Gastroesophageal sphincter (tissue), 4 donors: Measurements from ENCODE around the gene PHOX2B. TPM values are rescaled to one million over a fixed set of nuclear protein-coding genes. Genes with fewer than 3 reads are reported as not detected.

Experiments
- ATAC-seq: fragments of 150-250 bp; one replicate; pipeline ENCODE4 v1.9.1; 2016; ENCODE audit warnings: mild to moderate bottlenecking, moderate library complexity
- H3K27ac ChIP-seq, 4 donors: fragments of 200-600 bp; sonication (generic) in 3 of 4; 1 replicate in 3 of 4; 2 replicates in 1 of 4; pipeline ENCODE4 v1.5.1; 2016 to 2019
- H3K27me3 ChIP-seq: fragments of 200-600 bp; sonication (generic); one replicate; pipeline ENCODE4 v1.5.1; 2019
- H3K36me3 ChIP-seq, 2 donors: fragments of 200-600 bp; sonication (generic); one replicate each; pipeline ENCODE4 v1.5.1; 2019; ENCODE audit warnings: control low read depth in 1 of 2
- H3K4me1 ChIP-seq, 3 donors: fragments of 200-600 bp; sonication (generic); 1 replicate in 2 of 3; 2 replicates in 1 of 3; pipeline ENCODE4 v1.5.1; 2016 to 2019; ENCODE audit warnings: control low read depth in 2 of 3
- H3K4me3 ChIP-seq, 2 donors: fragments of 200-600 bp; sonication (generic); one replicate each; pipeline ENCODE4 v1.5.1; 2019; ENCODE audit warnings: mild to moderate bottlenecking in 1 of 2, moderate library complexity in 1 of 2
- H3K9me3 ChIP-seq, 3 donors: fragments of 200-600 bp; sonication (generic); one replicate each; pipeline ENCODE4 v1.5.1; 2017 to 2019; ENCODE audit warnings: control low read depth in 2 of 3
- EP300 ChIP-seq: sonication (generic); formaldehyde crosslinking; IDR thresholded peaks from one replicate; pipeline ENCODE4 v1.6.1; 2017; ENCODE audit warnings: antibody characterized with exemption, mild to moderate bottlenecking
- POLR2A ChIP-seq, 2 donors: fragments of 450-650 bp; IDR thresholded peaks; one replicate each; pipeline ENCODE4 v1.6.1; 2017; ENCODE audit warnings: antibody characterized with exemption in 2 of 2, mild to moderate bottlenecking in 2 of 2, moderate library complexity in 1 of 2
- POLR2AphosphoS5 ChIP-seq: sonication (generic); formaldehyde crosslinking; IDR thresholded peaks from one replicate; pipeline ENCODE4 v1.6.1; 2017; ENCODE audit warnings: antibody characterized with exemption
- WGBS, 2 donors: methylation state at CpG; one replicate each; pipeline ENCODE4 v1.1.5; 2018; ENCODE audit warnings: low coverage in 1 of 2; 5-methylcytosine and 5-hydroxymethylcytosine counted together
- total RNA-seq, 4 donors: library from RNA; depleted of rRNA; stranded (reverse); fragments of >200 nt; gene quantifications; one replicate each; pipeline ENCODE4 v1.1.0, GENCODE V29; 2016
- TF ChIP-seq, protein P1 (sequence below), 4 experiments: fragments of 200-600 bp in 2 of 4; fragments of 450-650 bp in 2 of 4; sonication (generic) in 1 of 4; IDR thresholded peaks; one replicate each; pipeline ENCODE4 v1.5.1; 2017 to 2019; ENCODE audit warnings: antibody characterized with exemption in 4 of 4, mild to moderate bottlenecking in 2 of 4, moderate library complexity in 2 of 4

Gene PHOX2B
- total RNA-seq, 4 donors from 2014 or later: 0.67 TPM; not detected in 3

DNA sequence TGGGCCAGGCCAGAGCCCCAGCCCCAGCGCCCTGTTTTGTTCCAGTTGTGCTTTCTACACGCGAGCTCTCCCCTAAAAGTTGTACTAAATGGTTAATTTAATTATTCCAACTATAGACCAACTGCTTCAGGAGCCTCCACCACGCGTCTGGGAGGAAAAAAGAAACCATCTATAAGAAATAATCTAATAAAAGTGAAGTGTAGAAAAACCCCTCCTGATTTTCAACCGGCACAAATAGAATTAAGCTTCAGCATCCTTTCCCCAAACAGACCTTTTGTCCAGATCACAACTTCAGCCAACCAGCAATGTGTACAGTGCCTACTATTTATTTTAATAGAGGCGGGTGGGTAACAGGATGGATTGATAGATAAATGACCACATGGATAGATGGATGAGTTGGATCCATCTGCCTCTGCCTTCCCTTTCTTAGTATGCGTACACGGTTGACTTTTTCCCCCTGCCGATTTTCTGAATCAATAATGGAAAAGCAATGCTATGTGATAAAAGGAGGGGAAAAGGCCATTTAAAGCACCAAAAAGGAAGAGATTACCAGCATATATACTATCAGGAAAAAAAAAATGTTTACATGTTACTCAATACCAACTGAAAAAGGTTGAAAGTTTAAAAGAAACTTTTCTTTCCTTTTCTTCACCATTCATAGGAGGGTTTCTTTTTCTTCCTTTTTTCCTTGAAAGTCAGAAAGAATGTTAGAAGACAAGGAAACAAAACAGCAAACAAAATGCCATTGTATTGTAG lies 3.7 kb upstream of the PHOX2B start:
- no peaks in the 10 kb centered on the region for H3K36me3 ChIP-seq
- no peak for TF ChIP-seq POLR2A (IDR thresholded peaks at IDR 0.05)
- TF ChIP-seq, protein P1, sequence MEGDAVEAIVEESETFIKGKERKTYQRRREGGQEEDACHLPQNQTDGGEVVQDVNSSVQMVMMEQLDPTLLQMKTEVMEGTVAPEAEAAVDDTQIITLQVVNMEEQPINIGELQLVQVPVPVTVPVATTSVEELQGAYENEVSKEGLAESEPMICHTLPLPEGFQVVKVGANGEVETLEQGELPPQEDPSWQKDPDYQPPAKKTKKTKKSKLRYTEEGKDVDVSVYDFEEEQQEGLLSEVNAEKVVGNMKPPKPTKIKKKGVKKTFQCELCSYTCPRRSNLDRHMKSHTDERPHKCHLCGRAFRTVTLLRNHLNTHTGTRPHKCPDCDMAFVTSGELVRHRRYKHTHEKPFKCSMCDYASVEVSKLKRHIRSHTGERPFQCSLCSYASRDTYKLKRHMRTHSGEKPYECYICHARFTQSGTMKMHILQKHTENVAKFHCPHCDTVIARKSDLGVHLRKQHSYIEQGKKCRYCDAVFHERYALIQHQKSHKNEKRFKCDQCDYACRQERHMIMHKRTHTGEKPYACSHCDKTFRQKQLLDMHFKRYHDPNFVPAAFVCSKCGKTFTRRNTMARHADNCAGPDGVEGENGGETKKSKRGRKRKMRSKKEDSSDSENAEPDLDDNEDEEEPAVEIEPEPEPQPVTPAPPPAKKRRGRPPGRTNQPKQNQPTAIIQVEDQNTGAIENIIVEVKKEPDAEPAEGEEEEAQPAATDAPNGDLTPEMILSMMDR (IDR thresholded peaks at IDR 0.05): no peak
- TF ChIP-seq POLR2AphosphoS5: no peak
- TF ChIP-seq EP300: no peak
- ATAC-seq: no peak
- no peak overlapping the region for H3K4me3 ChIP-seq
- no peak overlapping the region for H3K27ac ChIP-seq
- H3K4me1 ChIP-seq: peaks cover 0 to 19% (median 0%) of the 10 kb centered on the region in 3 donors
- H3K9me3 ChIP-seq: no peaks in the 10 kb centered on the region
- WGBS, 2 donors: 7 to 12% methylated on average over 6 to 10 of the region's 10 CpGs
- peaks cover 100% of the 10 kb centered on the region for H3K27me3 ChIP-seq

GRCh38 chr4:41751449-41752061 lies 3.0 kb upstream of the PHOX2B start:
- TF ChIP-seq, protein P1 (IDR thresholded peaks at IDR 0.05): no peak
- TF ChIP-seq POLR2AphosphoS5 (no peak), EP300 (no peak), POLR2A (IDR thresholded peaks at IDR 0.05) (no peak)
- no peaks in the 10 kb centered on the region for H3K36me3 ChIP-seq
- H3K27me3 ChIP-seq: peaks cover 100% of the 10 kb centered on the region
- WGBS, 2 donors: 9 to 19% methylated on average over 4 to 11 of the region's 34 CpGs
- H3K4me1 ChIP-seq: peaks cover 0 to 26% (median 0%) of the 10 kb centered on the region in 3 donors
- ATAC-seq: no peak
- H3K4me3 ChIP-seq: no peak overlapping the region
- H3K9me3 ChIP-seq: no peaks in the 10 kb centered on the region
- no peak overlapping the region for H3K27ac ChIP-seq

DNA sequence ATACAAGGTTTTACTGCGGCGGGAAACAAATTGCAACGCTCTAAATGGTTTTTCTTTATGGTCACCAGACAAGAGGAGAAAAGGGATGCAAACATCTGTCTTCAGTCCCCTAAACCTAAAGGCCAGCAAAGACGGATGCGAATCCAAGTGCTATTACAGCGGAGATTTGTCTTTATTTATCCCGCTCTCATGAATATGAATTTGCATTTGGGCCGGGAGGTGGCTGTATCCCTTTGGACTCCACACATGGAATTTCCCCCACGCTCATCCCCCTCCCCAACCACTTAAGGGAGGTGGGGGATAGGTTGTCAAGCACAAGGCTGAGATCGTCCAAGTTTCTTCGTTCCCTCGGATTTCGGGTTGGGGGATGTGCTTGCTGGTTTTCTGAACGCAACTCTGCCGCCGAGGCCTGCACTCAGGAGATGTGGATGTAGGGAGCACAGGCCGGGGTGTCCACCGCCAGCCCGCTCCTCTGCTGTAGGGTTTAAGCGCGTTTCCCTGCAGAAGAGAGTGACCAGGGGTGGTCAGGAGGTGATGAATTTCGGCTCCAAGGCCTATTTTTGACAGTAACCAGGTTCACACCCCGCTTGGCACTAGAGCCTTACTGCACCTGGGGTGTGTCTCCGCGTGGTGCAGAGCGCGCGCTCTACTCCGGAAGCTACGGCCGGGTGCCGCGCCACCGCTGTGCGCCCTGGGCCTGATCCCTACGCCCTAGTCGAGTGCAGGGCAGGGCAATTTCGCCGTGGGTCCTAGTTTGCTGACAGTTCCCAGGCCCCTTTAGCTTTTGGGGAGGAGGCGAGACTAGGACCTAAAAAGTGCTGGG lies 2.3 kb upstream of the PHOX2B start:
- TF ChIP-seq, protein P1 (IDR thresholded peaks at IDR 0.05): no peak
- no peak for TF ChIP-seq EP300
- no peak for TF ChIP-seq POLR2AphosphoS5
- TF ChIP-seq POLR2A (IDR thresholded peaks at IDR 0.05): no peak
- Histone ChIP-seq H3K27me3 (peaks cover 100% of the 10 kb centered on the region), H3K9me3 (no peaks in the 10 kb centered on the region), H3K4me1 (peaks cover 0 to 33% (median 0%) of the 10 kb centered on the region in 3 donors), H3K27ac (no peak overlapping the region), H3K36me3 (no peaks in the 10 kb centered on the region), H3K4me3 (no peak overlapping the region)
- 4 to 11% methylated on average over 6 to 16 of the region's 40 CpGs for WGBS, 2 donors
- no peak for ATAC-seq

DNA sequence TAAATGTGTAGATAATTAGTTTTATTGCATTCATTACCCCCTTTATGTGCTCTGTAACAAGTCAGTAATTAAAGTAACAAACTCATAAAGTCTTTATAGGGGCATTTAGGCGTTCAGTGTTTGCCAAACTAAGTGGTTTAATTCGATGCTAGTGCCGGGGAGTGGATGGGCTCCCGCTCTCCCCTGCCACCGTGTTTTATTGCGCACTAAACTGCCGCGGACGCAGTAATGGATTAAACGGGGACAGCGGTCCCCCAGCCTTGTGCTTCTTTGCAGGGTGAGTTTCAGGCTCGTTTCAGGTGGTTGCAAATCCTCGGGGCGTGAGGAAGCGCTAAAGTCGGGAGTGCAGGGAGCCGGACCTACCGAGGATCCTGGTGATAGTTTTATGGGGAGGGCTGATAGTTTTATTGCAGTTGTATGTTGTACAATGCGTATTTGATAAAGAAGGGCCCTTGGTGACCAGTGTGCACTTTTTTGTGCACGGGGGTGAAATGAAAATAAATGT lies 1.6 kb upstream of the PHOX2B start:
- TF ChIP-seq POLR2AphosphoS5 (no peak), POLR2A (IDR thresholded peaks at IDR 0.05) (no peak), EP300 (no peak)
- TF ChIP-seq, protein P1 (IDR thresholded peaks at IDR 0.05): no peak
- H3K4me3 ChIP-seq: no peak overlapping the region
- H3K9me3 ChIP-seq: peaks cover 0 to 6% (median 0%) of the 10 kb centered on the region in 3 donors
- ATAC-seq: no peak
- H3K27ac ChIP-seq: no peak overlapping the region
- no peaks in the 10 kb centered on the region for H3K36me3 ChIP-seq
- peaks cover 0 to 33% (median 0%) of the 10 kb centered on the region in 3 donors for H3K4me1 ChIP-seq
- H3K27me3 ChIP-seq: peaks cover 100% of the 10 kb centered on the region
- 4 to 8% methylated on average over 3 to 15 of the region's 20 CpGs for WGBS, 2 donors
